Thyroid gland (tissue), 4 donors: ENCODE measurements around the gene CRY1.

Experiments
- CTCF ChIP-seq, 6 experiments: fragments of 200-600 bp in 3 of 6; fragments of 450-650 bp in 3 of 6; sonication (generic) in 3 of 6; IDR thresholded peaks; one replicate each; pipeline ENCODE4 v1.5.1; 2016 to 2019; ENCODE audit warnings: antibody characterized with exemption in 6 of 6, mild to moderate bottlenecking in 2 of 6, inconsistent platforms in 1 of 6, moderate library complexity in 1 of 6
- POLR2A ChIP-seq, 2 donors: fragments of 450-650 bp; IDR thresholded peaks; one replicate each; pipeline ENCODE4 v1.6.1; 2017; ENCODE audit warnings: antibody characterized with exemption in 2 of 2, mild to moderate bottlenecking in 2 of 2, moderate library complexity in 1 of 2

- TF ChIP-seq CTCF (IDR thresholded peaks at IDR 0.05): no peak
- TF ChIP-seq POLR2A (IDR thresholded peaks at IDR 0.05): no peak
Measured at GRCh38 chr12:107026806-107027635, 66.3 kb downstream of the CRY1 start.
